GM20000 (cell line): Measurements from ENCODE around the gene PIK3AP1.

Experiments used
- DNase-seq: peaks from one replicate; pipeline ENCODE4 v3.0.0; 2012; ENCODE audit warnings: low spot score
- CTCF ChIP-seq: IDR thresholded peaks from 2 replicates; pipeline ENCODE4 v1.5.1; 2012; ENCODE audit warnings: mild to moderate bottlenecking, control low read depth; ENCODE audit errors: extremely low read depth, missing control alignments

The PIK3AP1 gene

GRCh38 chr10:96650958-96651357, 69.4 kb downstream of the PIK3AP1 start:
- no peak for TF ChIP-seq CTCF
- no peak for DNase-seq

DNA sequence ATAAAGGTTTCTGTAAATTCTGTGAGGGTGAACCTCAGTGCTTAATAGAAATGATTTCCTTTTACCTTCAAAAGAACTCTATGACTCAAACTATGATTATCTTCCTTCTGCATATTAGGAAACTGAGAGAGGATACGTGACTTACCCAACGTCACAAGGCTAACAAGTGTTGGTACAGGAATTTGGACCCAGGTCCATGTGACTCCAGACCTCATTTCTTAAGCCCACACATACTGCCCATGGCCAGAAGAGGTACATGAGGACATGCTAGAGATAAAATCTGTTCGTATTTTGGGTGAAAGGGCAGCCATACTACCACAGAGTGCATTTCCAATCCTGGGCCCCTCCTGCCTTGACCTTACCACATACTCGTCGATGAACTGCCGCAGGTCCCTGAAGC, 72.0 kb downstream of the PIK3AP1 start:
- no peak for DNase-seq
- TF ChIP-seq CTCF, result no peak

DNA sequence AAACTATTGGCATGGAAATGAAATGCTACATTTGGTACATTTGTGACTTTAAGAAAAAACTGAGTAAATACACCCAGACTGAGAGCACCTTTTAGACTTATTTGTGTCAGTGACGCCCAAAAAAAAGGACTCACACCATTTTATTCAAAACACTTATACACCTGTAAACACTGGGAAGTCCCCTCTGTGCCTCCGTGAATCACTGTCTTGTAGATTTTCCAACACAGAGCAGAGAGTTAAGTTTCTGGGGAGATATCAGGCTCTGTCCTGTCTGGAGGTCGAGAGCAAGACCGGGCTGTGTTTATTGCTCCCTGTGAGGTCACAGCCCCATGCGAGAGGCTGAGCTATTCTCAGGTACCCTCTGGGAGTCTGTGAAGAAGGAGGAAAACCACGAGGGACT, 72.8 kb downstream of the PIK3AP1 start:
- no peak for DNase-seq
- no peak for TF ChIP-seq CTCF

- no peak for TF ChIP-seq CTCF
- DNase-seq, result no peak
These were observed 73.6 kb downstream of the PIK3AP1 start for GRCh38 chr10:96646751-96647166.

DNA sequence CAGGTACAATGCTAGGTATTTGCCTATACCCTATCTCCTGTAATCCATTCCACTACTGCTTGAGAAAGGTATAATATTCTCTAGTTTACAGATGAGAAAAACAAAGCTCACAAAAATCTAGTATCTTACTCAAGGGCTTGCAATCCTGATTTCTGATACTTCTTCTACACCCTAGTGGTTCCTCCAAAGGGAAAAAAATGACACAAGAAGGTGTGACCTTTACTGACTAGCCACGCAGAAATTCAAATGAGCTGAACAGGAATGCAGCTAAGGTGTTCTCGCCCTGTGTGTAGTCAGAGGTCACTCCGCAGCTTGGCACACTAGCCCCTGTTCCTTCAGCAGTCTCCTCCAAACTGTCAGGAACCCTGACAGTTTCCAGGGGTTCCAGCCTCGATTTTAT, 74.0 kb downstream of the PIK3AP1 start:
- no peak for DNase-seq
- TF ChIP-seq CTCF, result no peak

- no peak for TF ChIP-seq CTCF
- DNase-seq, result peak; percentile 37
These were observed 75.1 kb downstream of the PIK3AP1 start for GRCh38 chr10:96645191-96645721.

DNA sequence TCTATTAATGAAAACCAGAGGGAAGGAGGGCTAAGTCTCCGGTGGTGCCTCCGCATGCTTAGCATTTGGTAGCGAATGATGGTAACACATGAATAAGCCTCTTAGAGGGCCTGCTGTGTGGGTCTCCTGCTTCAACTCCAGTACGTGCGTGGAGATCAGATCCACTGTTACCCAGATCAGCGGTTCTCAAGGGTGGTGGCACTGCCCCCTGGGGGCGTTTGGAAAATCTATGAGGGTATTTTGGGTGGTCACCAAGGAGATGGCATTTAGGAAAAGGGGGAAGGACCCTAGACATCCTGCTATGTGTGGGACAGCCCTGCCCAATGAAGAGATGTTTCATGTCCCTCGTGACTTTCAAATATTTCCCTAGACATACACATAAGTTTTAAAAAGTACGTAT, 76.4 kb downstream of the PIK3AP1 start:
- no peak for TF ChIP-seq CTCF
- DNase-seq, result no peak
